ENCODE data around the gene PLCL2.

DNA sequence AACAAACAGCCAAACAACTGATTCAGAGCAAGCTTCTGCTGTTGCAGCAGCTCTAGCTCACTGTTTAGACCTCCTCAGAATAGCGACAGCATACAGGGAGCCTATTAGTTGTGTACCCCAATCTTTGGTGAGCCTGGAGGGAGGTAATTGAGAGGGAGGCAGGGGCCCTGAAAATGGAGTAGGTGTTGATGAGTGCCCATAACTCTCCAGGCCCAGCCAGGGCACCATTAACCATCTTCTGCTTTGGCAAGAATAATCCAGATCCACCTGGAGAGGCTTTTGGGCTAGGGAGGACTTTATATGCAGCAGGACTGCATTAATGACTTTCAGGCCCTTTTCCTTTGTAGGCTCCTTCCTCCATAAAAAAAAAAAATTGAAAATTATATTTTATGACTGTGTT is 20.9 kb downstream of the PLCL2 start:
- TF ChIP-seq, protein P1, sequence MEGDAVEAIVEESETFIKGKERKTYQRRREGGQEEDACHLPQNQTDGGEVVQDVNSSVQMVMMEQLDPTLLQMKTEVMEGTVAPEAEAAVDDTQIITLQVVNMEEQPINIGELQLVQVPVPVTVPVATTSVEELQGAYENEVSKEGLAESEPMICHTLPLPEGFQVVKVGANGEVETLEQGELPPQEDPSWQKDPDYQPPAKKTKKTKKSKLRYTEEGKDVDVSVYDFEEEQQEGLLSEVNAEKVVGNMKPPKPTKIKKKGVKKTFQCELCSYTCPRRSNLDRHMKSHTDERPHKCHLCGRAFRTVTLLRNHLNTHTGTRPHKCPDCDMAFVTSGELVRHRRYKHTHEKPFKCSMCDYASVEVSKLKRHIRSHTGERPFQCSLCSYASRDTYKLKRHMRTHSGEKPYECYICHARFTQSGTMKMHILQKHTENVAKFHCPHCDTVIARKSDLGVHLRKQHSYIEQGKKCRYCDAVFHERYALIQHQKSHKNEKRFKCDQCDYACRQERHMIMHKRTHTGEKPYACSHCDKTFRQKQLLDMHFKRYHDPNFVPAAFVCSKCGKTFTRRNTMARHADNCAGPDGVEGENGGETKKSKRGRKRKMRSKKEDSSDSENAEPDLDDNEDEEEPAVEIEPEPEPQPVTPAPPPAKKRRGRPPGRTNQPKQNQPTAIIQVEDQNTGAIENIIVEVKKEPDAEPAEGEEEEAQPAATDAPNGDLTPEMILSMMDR (IDR thresholded peaks at IDR 0.05; ENCODE audit: borderline replicate concordance, extremely low read depth, low read length, poor library complexity, severe bottlenecking) = no peak
- TF ChIP-seq EZH2 (IDR thresholded peaks at IDR 0.05; ENCODE audit: borderline replicate concordance, low read depth, low read length, severe bottlenecking) = no peak

All from DND-41 (cell line).